GM21381 (cell line): ENCODE results near the gene ARL3.

Experiments
- ATAC-seq: cut with Tn5 transposase; IDR thresholded peaks from one replicate; pipeline ENCODE4 v1.9.1; 2021; ENCODE audit warnings: mild to moderate bottlenecking, moderate library complexity; ENCODE audit not compliant: unreplicated experiment

ARL3 gene

DNA sequence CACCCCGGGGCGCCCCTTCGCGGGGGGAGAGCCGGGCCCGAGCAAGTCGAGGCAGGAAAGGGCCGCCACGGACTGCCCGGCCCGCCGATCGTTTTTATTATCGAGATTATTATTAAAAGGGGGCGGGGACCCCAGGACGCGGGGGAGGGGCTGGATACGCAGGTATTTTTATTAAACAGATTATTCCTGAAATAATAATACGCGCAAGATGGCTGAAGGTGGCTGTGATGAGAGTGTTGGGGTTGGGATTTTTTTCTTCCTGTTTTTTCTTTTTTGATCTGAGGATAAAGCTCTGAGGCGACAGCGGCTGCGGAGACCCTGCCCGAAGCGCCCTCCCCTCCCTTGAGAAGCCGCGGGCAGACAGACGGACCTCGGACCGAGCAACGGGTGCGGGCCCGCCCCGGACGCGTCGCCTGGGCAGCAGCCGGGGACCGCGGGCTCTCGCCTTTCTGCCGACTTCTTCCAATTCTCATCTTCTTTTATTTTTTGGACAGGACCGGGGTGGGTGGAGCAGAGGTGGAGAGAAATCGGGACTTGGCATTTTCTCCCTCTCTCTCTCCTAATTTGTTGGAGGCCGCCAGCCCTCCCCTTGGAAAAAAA is 71.4 kb downstream of the ARL3 start:
- no peak for ATAC-seq

- ATAC-seq: peak; percentile 51
Observed at GRCh38 chr10:102641880-102642735, 72.1 kb downstream of the ARL3 start.

- no peak for ATAC-seq
Observed at GRCh38 chr10:102641402-102641801, 72.8 kb downstream of the ARL3 start.

DNA sequence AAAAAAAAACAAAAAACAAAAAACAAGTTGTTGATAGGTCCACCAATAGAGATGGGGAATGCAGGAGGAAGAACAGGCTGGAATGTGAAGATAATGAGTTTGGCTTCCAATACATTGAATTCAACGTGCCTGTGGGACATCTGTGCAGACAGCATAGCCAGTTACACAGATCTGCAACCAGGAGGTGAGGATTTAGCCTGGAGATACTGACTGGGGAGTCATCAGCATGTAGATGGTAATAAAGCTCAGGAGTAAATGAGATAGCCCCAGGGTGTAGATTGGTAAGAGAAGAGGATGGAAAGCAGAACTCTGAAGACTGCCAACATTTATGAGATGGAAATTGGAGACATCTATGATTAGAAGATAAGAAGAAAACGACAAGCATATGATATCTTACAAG is 74.7 kb downstream of the ARL3 start:
- no peak for ATAC-seq

DNA sequence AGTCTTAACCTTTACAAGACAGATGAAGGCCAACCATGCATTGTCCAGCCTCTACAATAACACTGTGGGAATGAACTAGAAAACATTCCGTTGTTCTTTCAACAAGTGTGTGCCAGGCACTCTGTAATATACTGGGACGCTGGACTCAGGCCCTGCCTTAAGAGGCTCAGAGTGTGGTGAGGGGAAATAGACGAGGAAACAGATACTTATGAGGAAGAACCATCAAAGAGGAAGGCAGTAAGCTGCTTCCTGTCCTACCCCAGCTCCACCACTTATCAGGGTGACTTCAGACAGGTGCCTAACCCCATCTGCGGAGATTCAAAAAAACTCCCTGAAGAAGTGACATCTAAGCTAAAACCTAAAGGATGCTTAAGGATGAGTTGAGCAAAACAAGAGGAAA is 78.8 kb downstream of the ARL3 start:
- no peak for ATAC-seq

- no peak for ATAC-seq
Observed at GRCh38 chr10:102634686-102635085, 79.5 kb downstream of the ARL3 start.

DNA sequence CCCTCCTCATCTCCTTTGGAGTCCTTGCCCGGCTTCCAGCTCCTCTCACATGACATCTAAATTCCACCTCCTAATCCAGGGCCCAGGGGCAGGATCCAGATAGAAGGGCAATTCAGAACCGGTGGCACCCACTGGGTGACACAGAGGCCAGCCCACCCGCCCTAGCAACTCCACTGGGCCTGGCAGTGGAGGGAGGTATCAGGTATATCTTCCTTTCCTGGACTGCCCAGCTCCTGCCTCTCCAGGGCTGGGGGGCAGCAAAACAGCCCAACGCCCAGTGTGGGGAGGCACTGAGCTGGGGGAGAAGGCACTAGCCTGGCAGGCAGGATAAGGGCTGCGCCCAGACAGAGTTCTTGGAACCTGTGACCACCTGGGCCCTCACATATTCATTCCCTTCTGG is 80.3 kb downstream of the ARL3 start:
- no peak for ATAC-seq

DNA sequence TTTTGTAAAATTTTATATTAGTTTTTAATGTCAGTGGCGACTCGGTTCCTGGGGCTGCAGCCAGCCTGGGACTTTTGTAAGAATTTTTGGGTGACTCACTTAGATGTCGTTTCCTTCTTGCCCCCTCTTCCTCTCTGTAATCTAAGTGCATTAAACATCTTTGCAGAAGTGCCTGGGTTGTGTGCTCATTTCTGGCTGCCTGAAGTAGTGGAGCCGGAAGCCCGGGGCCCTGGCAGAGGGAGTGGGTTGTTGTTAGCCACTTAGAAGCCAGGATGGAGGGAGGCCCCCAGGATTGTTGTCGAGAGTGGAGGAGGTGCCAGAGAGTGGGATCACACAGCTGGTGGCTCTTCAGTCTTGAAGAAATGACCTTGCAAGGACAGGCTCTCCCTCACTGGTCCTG is 80.9 kb downstream of the ARL3 start:
- no peak for ATAC-seq

DNA sequence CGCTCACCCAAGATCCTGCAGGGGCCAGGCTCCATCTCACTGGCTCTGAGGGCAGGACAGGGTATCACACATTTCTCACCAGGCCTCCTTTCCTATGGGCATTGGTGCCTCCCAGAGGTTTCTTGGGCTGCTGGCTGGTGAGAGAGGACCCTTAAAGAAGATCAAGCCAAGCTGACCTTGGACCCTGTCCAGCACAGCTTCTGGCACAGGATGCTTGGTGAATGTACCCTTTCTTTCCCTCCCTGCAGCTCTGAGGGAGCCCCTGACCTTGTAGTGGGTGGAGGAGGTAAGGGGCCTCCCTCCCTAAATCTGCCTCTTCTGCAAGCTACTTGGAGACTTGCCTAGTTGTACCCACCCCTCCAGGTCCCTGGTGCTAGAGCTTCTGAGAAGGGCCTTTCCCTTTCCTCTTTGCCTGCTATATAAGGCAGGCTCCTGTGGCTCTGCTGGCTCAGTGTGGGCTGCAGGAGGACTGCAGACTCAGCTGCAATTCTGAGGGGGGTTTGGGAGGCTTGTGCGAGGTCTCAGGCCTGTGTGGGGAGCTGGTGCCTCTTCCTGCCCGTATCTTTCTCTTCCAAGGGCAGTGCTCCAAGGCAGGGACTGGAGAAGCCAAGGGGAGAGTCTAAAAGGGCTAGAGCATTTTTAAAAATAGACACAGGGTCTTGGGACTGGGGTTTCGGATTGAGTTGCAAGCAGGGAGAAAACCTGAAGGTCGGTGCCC is 81.6 kb downstream of the ARL3 start:
- ATAC-seq: no peak

DNA sequence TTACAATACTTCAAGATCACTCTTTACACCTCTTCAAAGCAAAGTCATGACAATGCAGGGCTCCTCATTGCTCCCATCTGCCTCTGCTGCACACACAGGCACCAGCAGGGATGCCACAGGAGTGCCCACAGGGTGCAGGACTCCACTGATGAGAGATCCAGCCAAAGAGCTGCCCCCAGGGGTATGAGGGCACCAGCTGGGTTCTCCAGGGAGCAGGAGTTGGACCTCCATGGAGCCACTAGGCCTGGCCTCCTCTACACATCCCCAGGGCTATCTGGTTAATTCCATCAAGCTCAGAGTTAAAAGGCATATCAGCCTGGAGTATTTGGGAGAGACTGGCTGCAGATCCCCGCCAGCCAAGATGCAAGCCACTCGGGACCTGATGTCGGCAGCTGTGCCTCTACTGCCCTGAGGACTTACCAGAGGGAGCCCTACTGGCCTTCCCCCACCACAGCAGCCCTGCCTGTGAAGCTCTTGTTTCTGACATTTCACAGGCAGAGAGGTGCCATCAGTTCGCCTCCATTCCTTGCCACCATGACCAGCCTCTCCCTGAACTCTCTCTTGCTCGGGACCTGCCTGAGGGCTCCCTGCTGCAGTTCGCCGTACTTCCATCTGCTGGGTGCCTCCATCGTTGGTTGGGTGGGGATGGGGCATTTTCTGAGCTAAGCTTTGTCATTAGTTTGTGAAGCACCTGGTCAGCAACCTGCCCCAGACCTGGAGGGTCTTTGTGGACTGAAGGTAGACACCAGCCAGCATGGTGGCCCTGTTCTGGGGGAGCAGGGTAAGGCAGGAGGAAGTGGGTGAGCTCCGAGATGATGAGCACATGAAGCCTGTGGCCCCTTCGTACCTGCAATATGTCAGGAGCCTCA is 82.4 kb downstream of the ARL3 start:
- ATAC-seq: no peak

DNA sequence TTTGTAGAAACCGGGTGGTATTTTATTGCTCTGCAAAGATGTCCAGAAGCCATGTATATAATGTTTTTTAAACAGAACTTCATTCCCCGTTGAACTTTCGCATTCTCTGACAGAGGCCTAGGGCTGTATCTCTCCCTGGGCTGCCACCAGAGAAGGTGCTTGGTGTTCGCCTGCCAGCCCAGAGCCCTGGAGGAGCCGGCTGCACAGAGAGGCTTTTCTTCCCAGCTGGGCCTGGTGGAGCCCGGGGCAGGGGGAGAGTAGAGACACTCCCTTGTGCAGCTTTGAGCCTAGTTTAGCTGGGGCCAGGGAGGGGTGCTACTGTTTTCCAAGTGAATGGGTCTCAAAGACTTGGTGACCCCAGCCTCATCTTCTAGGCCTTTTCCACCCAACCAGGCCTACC is 83.5 kb downstream of the ARL3 start:
- no peak for ATAC-seq

DNA sequence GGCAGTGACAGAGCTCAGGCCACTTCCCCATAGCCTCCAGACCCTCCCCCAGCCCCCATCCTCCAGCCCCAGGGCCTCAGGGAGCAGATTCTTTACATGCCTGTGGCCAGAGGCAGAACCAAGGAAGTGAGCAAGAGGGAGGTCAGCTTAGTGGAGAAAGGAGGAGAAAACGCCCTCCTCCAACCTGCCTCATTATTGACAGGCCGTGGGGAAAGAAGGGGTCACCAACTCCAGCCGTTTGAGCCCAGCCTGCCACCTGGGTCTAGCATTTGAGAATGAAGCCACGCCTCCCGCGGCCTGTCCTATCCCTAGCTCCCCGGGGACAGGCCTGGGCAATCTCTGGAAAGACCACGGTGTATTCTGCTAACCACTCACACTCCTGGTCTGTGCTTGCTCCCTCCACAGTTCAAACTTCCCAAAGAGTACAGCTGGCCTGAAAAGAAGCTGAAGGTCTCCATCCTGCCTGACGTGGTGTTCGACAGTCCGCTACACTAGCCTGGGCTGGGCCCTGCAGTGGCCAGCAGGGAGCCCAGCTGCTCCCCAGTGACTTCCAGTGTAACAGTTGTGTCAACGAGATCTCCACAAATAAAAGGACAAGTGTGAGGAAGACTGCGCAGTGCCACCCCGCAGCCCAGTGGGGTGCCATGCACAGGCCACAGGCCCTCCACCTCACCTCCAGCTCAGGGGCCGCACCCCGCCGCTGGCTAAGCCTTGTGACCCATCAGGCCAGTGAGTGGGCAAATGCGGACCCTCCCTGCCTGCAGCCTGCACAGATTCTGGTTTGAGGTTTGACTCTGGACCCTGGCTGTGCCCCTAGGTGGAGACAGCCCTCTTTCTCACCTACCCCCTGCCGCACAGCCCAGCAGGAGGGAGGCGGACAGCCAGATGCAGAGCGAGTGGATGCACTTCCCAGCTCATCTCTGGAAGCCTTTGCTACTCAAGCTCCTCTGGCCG is 84.3 kb downstream of the ARL3 start:
- ATAC-seq: no peak

DNA sequence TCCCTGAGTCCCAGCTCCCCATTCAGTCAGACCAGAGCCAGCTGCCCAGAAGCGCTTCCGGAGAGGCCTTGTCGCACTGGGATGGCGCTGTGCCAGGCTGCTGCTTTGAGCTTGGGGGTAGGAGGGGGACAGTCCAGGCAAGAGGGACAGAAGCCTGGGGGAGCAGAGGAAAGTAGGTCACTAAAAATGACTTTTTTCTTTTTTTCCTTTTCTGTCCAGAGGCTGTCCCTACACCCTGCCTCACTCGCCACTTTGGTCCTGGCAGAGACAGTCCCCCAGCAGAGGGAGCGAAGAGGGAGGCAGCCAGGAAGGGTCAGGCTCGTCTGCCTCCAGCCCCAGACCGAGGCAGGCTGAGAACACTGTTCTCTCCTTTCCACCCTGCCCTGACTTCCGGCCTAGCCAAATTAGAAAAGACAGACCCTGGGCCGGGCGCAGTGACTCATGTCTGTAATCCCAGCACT is 85.7 kb downstream of the ARL3 start:
- ATAC-seq: no peak

- ATAC-seq: no peak
Observed at GRCh38 chr10:102627736-102628293, 86.4 kb downstream of the ARL3 start.

GRCh38 chr10:102627291-102627735 is 86.9 kb downstream of the ARL3 start:
- no peak for ATAC-seq

DNA sequence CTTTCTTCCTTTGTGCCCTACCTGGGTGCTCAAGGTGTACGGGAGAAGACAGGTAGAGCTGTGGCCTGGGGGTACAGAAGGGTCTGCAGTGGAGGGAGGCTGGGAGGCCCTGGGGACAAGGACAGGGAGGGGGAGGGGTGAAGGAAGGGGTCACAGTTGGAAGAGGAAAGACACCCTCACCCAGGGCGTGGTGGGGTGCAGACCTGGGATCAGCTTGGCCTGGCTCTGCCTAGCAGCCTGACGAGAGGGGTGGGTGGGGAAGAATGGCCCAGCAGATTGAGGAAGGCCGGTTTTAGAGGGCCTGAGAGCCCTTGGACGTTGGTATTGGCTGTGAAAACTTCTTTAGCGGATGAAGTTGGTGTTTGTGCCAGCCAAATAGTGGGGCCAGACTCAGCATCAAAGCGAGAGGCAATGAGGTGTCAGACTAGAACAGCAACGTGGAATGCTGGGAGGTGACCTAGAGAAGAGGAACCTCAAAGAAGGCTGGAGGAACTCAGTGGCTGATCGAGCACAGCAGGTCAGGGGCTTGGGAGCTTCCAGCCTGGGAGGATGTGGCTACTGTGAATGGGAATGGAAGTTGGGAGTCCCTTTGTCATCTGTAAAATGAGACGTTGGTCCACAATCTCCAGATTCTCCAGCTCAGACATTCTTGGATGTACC is 88.0 kb downstream of the ARL3 start:
- ATAC-seq: no peak

GRCh38 chr10:102624751-102625645 is 89.2 kb downstream of the ARL3 start:
- ATAC-seq: no peak

DNA sequence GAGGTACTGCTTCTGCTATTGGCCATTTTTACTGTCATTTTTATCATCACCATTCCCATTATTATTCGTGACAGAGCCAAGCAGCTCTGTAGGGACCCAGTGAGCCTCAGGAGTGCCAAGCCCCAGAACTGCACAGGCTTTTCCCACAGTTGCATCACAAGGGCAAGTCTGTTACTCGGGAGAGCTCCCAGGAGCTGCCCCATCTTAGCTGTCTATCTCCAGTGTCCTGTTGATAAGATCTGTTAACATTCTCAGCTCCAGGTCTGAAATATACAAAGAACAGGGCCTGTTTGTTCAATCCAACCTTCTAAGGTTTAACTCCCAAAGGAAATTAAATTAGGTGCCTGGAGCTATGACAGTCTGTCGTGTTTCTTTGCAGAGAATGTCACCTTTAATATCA is 90.1 kb downstream of the ARL3 start:
- no peak for ATAC-seq
